ENCODE results near the gene CACNA2D3. TPM values are rescaled to one million over a fixed set of nuclear protein-coding genes. Genes with fewer than 3 reads are reported as not detected.
"Not testable (repeated sequence)": the region's sequence is repeated elsewhere in the genome, so short reads cannot be mapped to it uniquely, and the experiment has no call there.

CACNA2D3 gene
- total RNA-seq = not detected

DNA sequence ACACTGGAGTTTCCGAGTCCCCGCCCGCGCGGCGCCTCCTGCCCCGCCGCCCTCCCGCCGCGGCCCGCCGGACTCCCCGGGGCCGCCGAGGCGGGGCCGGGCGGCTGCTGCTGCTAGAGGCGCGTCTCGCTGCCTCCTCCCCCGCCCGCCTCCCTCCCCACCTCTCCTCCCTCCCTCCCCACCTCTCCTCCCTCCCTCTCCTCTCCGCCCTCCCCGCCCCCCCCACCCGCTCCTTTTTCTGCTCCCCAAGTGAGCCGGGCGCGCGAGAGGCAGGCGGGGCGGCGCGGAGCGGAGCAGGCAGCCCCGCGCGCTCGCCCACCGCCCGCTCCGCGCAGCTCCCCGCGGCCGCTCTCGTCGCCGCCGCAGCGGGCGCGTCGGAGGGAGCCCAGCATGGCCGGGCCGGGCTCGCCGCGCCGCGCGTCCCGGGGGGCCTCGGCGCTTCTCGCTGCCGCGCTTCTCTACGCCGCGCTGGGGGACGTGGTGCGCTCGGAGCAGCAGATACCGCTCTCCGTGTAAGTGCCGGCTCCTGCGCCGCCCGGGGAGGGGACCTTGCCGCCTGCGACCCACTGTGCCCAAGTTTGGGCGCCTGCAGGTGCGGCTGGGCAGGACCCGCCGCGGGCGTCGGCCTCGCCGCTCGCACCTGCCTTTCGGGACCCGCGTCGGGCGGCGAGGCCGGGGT is at the start of gene CACNA2D3:
TSS of gene CACNA2D3 (plus strand) at position 229 of the 679 bp plus-strand sequence.
- CTCF ChIA-PET = no interaction called here
- POLR2A ChIA-PET = no interaction called here

- CTCF ChIA-PET = no interaction called here
Measured at GRCh38 chr3:54073386-54073785, 49.0 kb upstream of the CACNA2D3 start.

DNA sequence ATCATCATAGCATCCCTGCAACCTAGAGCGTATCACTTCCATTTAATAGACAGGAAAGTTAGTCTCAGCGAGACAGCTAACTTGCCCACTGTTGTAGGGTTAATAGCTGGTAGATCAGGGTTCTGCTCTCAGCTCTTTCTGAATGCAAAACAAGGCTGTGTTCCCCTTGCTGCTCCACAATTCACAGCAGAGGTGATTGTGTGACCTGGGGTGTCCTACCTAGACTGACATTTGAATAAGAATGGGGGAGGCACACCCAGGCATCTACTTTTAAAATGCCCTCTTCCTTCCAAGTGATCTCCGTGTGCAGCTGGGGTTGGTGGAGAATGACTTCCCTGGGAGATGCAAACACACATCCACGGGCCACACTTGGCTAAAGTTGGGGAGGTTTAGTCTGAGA is 43.0 kb upstream of the CACNA2D3 start:
- POLR2A ChIA-PET = no interaction called here
- CTCF ChIA-PET = no interaction called here

More at GRCh38 chr3:54073386-54073785, 49.0 kb upstream of the CACNA2D3 start:
- POLR2A ChIA-PET = no interaction called here

DNA sequence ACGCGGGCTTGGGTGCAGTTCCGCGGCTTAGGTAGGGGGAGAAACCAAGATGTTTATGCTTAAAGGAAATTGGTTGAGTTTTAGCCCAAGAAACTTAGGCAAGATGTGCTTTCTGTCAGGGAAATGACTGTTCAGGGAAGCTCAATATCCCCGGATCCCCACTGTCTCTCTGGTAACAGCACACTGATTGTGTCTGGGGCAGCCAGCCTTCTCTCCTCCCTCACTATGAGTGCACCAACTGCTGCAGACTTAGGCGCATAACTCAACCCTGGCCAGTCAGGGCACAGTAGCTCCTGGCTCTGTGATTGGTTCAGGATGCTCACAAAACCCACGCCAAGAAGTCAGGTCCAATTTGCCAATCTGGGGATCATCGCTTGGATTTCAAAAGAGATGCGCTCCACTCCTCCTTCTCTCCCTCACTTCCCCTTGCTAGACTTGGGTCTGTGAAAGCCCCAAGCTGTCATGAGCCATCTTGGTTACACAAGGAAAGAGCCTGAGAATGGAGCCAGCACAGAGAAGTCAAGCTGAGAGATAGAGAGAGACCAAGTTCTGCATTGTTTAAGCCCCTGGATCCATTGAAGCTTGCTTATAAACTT is 42.5 kb upstream of the CACNA2D3 start:
- POLR2A ChIA-PET = no interaction called here
- CTCF ChIA-PET = no interaction called here

GRCh38 chr3:54083921-54084320 is 38.4 kb upstream of the CACNA2D3 start:
- CTCF ChIA-PET = no interaction called here
- POLR2A ChIA-PET = no interaction called here

- ChIA-PET CTCF (no interaction called here), POLR2A (no interaction called here)
Measured at GRCh38 chr3:54085936-54086335, 36.4 kb upstream of the CACNA2D3 start.

DNA sequence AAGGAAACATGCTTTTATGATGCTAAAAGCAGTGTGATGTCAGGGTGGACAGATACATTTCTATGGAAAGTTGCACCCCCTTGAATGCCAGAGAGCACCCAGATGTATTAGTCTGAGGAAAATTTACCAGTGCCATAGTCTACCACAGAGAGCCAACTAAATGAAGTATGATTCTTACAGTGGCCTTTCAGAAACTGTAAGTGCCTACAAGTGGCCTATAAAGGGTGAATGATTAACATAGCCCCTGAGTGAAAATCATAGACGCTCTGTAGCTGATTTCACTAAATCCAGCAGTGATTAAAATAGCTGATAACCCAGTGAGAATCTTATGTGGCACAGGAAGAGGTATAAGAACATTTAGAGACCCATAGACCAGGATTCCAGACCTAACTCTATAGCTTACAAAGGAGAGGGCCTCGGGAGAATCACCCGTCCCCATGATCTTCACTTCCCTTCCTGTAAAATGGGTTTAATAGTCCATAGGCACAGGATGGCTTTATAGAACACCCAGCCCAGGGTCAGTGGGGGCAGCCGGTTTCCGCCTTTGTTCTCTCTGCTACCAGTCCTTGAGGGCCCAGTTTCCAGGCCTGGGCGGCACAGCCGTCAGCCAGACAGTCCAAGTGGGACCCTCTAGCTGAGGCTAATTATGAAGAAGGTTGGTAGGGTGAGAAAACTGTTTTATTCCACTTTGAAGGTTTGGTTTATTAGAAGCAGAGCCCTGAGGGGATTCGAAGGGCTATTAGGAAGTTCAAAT is 35.5 kb upstream of the CACNA2D3 start:
- POLR2A ChIA-PET = no interaction called here
- CTCF ChIA-PET = no interaction called here

DNA sequence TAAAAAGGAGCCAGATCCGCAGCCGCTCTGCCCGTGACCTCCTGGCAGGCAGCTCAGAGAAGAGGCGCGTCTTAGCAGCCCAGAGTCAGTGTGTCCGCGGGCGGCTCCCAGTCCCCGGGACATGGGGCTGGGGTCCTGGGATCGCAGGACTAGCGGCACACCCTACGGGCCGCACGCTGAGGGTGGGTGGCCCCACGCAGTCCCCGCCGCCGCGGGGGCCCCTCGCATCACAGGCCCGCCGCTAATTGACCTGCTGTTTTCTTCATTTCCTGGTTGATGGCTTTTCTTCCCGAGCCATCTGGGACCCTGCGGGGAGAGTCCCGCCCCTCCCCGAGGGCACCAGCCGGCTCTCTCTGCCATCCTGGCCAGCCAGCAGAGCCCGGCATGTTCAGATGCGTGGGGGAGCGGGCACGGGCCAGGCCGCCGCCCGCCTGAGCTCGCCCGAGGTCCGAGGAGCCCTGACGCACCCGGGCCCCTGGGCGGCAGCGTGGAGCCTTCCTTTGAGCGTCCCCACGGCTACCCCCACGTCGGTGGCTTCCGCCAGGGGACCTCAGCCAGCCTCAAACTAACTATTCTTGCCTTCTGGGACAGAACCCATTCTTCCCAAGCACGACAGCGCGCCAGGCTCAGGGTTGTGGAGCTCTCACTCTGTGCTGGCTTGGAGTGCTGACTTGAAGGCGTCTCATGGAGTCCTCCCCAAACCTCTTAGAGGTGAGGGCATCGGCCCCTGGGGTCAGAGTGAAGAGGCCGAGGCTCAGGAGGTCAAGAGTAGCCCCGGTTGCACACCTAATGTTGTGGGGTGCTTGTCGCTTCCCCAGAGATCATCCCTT is 34.6 kb upstream of the CACNA2D3 start:
- ChIA-PET POLR2A (no interaction called here), CTCF (no interaction called here)

DNA sequence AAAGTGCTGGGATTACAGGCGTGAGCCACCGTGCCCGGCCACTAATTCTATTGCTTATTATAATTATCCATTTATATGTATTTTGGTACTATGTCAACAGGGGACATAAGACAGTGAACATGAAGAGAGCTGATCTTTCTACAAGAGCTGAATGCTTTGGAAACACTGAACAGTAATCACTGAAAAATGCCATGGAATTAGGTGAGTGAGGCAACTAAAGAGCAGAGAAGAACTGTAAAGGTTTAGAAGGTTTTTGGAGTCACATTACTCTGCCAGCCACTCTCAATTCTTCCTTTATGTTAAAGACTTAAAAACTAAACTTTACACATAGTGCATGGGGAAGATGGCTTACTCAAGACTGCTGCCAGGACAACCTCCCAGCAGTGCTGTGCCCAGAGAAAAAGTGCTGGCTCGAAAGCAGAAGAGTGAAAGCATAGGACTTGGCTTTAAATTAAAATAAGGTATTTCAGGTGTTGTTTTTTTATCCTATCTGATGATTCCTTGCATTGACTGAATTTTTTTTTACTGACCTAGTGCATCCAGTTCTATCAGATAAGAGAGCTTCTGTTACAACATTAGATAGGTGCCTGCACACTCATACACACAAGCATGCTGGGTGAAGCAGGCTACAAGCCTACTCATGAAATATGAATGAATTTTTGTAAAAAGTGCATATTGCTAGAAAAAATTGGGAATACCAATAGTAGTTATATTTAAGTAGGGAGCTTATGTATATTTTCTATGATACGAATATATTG is 28.7 kb upstream of the CACNA2D3 start:
- CTCF ChIA-PET = no interaction called here

GRCh38 chr3:54094926-54095325 is 27.4 kb upstream of the CACNA2D3 start:
- ChIA-PET CTCF (no interaction called here), POLR2A (no interaction called here)

More for the DNA sequence above, 28.7 kb upstream of the CACNA2D3 start:
- POLR2A ChIA-PET = no interaction called here

GRCh38 chr3:54099381-54099780 is 23.0 kb upstream of the CACNA2D3 start:
- CTCF ChIA-PET = no interaction called here
- POLR2A ChIA-PET = no interaction called here

GRCh38 chr3:54104084-54104483 is 18.3 kb upstream of the CACNA2D3 start:
- ChIA-PET POLR2A (no interaction called here), CTCF (no interaction called here)

GRCh38 chr3:54116129-54116528 is 6.2 kb upstream of the CACNA2D3 start:
- POLR2A ChIA-PET, CTCF ChIA-PET: not testable (repeated sequence)

GRCh38 chr3:54120657-54121413 is 1.5 kb upstream of the CACNA2D3 start:
- POLR2A ChIA-PET = no interaction called here
- CTCF ChIA-PET = no interaction called here

DNA sequence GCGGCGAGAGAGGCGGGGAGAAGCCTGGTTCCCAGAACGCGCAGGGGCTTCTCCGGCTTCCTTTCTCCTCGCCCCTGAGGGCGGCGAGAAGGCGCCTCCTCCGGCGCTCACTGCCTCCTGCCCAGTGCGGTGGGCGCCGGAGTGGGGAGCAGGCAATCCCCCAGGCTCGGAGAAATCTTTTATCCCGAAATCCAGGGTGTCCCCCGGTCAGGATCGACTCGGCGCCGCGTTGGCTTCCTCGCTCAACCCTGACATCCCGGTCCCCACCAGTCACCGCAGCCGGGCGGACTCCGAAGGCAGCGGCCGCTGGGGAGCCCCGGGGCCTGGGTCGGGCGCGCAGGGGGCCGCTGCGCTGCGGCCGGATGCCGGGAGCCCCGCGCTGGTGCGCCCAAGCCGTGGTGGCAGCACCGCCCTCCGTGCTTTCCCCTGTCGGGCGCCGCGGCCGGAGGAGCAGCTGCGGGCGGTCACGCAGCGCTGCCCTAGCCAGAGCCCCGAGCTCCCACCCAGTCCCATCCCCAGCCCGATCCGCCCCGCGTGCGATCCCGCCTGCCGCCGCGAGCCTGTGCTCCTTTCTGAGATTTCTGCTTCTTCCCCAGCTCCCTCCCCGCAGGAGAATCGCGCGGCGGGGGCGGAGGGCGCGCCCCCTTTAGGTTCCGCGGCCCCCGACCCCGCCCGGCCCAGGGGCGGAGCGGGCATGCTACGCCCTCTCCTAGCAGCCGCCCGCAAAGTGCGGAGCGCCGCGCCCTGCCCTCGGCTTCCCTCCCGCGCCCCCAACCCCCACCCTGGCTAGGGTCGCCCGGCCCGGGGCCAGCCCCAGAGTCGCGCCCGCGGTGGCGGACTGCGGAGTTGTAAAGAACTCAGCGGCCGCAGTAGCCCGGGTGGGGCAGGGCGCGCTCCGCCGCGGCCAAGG is 683 bp upstream of the CACNA2D3 start:
- ChIA-PET POLR2A (no interaction called here), CTCF (no interaction called here)

GRCh38 chr3:54123003-54123775 is 837 bp downstream of the CACNA2D3 start:
- POLR2A ChIA-PET = no interaction called here
- CTCF ChIA-PET = no interaction called here

- ChIA-PET CTCF (no interaction called here), POLR2A (no interaction called here)
Measured at GRCh38 chr3:54123776-54124196, 1.4 kb downstream of the CACNA2D3 start.

Measured in activated CD8-positive, alpha-beta memory T cell treated with anti-CD3 and anti-CD28 coated beads for 36 hours (primary cell).